Activated CD8-positive, alpha-beta memory T cell treated with anti-CD3 and anti-CD28 coated beads, Interleukin-2, amount 50 U/mL, for 24 hours (primary cell): Measurements from ENCODE around the gene IRF3.

ENCODE experiments used
- DNase-seq: peaks from one replicate; pipeline ENCODE4 v3.0.0-alpha.2; 2020; ENCODE audit errors: extremely low read depth

The IRF3 gene

DNA sequence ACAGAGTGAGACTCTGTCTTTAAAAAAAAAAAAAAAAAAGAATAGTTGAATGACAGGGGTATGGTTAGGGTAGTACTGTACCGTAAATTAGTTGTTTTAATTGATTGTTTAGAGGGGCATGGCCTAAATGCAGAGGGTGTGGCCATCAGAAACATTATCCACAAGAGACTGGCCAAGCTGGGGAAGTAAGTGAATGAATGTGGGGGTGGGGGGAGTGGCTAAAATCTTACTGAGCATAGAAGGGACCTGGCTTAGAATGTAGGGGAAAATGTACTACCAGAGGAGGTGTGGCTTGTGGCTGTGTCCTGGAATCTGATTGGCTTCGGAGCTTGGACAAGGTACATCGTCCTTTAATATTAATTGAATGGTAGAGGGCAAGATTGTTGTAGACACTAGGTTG, 3.9 kb upstream of the IRF3 start:
- no peak for DNase-seq

DNA sequence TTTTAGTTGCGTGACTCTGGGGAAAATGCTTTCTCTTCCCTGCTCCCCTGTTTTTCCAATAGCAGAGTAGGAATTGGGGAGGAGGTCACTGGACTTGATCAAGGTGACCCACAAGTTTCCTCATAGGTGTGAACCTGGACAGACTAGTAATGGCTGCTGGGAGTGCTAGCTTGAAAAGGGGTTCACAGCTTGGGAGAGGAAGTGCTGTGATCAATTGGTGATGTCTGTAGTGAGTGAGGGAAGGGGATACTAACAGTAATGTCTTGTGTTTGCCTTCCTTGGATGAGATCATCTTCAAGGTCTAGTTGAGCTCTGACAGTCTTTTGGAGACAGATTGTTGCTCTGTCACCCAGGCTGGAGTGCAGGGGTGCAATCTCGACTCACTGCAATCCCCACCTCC, 1.8 kb upstream of the IRF3 start:
- no peak for DNase-seq

DNA sequence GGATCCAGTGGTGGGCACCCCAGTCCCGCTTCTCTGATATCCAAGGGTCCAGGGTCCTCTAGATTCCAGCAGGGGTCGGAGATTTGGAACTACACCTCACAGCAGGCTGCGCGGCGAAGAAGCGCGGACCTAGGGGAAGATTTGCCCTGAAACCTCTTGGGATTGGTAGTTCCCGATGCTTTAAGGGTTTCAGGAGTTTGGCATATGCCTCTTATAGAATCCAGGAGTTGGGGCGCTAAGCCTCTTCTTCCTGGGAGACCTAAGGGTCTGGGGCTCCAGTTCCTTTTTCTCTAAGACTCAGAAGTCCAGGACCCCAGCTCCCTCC, 425 bp upstream of the IRF3 start:
- no peak for DNase-seq

DNA sequence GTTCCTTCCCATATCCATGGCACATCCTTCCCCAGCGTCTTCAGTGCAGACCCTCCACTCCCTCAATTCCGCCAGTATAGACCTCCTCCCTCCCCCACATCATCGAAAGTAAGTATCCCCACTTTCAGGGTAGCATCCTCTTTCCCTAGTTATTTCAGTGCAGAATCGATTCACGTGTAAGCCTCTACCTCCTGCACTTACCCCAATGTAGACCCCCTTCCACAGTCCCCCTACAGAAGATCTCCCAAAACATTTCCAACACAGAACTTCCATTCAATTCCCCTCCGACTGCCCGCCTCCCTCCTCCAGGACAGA, 664 bp downstream of the IRF3 start:
- no peak for DNase-seq

DNA sequence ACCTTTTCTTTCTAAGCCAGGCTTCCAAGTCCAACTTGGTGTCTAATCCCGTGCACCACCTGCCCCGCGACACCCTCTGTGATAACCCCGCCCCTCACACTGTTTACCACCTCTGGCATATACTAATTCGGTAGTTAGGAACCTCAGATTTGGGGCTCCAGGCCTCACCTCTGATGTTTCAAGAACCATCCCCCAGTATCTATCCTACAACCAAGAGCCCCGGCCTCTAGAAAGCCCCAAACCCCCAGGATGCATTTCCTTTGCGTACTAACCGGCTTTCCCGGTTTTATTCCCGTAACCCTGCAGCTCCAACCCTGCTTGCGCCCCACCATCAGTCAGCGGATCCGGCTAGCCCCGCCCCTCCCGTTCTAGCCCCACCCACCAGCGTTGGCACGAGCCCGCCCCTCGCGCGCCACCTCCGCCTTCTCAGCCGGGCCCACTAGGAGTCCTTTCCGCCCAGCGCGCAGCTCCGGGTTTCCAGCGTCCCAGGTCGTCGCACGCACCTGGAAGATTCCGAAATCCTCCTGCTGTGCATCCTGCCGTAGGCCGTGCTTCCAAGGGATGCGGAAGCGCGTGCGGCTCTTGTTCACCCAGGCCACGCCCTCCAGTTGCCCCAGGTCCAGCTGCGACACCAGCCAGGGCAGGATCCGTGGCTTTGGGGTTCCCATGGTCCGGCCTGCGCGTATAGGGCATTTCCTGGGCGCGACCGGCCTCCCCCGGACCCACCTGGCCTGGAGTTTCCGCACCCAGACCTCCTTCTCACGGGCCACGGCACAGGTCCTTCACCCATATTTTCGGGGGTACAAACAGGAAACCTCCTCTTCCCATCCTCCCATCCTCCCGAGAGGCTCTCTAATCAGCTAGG, 1.3 kb downstream of the IRF3 start:
- DNase-seq = peak; percentile 75

DNA sequence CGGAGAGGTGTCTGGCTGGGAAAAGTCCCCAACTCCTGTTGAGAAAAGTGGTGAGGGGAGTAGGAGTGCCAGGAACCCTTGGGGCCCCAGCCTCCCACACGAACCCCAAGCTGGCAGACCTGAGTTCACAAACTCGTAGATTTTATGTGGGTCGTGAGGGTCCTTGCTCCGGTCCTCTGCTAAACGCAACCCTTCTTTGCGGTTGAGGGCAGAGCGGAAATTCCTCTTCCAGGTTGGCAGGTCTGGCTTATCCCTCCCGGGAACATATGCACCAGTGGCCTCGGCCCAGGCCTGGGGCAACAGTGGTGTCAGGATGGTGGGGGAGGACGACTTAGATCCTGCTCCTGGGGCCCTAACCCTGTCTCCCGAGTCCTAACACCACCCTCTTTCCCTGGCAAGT, 2.4 kb downstream of the IRF3 start:
- DNase-seq = no peak

DNA sequence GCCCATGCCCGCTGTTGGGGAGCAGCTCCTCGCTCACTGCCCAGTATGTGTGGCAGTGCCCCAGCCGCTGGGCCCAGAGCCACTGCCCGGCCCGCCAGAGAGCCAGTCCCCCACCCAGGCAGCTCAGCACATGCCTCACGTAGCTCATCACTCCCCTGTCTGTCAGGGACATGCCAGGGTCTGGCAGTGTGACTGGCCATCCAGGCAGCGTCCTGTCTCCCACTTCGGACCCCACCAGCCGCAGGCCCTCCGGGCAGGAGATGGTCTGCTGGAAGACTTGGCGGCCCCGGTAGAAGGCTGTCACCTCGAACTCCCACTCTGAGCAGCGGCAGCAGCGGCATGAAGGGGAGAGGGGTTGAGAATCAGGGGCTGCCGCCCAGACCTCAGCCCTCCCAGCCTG, 3.6 kb downstream of the IRF3 start:
- no peak for DNase-seq

DNA sequence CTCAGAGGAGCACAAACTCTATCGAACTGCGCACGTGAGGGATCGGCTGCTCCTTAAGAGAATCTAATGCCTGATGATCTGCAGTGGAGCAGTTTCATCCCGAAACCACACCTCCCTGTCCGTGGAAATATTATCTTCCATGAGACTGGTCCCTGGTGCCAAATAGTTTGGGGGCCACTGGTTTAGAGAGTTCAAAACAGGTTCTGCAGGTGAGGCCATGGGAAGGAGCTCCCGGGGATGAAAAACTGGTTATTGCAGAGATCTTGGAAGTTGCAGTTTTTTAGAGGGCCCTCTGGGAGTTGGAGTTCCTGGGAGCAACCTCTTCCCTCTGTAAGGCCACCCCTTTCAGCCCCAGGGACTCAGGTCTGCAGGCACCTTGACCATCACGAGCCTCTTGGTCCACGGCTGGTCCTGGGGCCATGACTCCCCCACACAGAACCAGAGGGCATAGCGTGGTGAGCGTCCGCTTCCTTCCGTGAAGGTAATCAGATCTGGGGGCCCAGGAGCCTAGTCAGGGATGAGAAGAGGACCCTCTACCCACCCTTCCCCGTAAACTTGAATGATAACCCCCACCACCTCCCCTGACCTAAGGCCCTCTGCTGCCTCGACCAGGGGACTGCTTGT, 5.2 kb downstream of the IRF3 start:
- DNase-seq = no peak

DNA sequence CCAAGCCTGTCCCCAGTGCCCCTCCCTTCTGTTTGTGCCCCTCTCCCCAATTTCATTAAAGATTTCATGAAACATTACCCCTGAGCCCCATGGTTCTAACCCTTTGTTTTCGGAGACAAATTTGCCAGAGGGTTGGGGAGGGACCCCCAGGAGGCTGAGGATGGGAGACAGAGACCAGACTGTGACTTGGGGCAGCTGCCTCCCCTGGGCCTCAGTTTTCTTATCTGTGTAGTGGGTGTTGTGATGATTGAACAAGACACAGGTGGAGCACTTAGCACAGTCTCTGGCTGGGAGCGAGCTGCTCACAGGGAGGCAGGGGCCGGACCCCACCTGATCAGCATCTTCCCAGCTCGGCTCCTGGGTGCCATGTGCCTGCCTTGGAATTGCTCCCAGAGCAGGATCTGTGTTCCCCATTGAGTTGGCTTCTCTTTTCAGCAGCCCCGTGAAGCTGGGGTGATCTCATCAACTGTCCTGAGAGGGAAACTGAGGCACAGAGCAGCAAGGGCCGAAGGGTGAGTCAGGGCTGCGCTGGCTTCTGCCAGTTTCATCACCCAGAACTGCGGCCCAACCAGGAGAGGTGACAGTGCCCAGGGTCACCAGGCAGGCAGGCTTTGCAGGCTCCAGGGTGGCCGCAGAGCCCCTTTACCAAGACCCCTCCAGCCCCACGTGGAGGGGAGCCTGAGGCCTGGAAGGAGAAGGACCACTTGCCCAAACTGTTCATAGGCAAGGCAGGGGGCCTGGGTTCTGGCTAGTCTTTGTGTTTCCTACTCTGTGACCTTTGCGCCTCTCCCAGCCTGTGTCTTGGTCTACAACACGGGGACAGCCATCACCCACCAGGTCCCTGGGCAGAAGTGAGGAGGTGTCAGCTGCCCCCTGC, 6.9 kb downstream of the IRF3 start:
- DNase-seq = no peak

DNA sequence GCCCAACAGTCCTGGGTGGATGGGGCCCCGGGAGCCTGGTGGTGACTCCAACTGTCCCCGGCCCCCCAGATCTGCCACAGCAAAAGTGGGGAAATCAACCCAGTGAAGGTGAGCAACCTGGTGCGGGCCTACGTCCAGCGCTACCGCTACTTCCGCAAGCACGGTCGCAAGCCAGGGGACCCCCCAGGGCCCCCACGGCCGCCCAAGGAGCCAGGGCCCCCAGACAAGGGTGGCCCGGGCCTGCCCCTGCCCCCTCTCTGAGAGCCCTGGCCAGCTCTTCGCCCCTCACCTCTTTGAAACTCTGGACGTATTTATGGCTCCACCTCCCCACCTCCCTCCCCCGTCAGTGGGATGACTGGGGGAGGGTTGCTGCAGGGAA, 7.5 kb downstream of the IRF3 start:
- no peak for DNase-seq

DNA sequence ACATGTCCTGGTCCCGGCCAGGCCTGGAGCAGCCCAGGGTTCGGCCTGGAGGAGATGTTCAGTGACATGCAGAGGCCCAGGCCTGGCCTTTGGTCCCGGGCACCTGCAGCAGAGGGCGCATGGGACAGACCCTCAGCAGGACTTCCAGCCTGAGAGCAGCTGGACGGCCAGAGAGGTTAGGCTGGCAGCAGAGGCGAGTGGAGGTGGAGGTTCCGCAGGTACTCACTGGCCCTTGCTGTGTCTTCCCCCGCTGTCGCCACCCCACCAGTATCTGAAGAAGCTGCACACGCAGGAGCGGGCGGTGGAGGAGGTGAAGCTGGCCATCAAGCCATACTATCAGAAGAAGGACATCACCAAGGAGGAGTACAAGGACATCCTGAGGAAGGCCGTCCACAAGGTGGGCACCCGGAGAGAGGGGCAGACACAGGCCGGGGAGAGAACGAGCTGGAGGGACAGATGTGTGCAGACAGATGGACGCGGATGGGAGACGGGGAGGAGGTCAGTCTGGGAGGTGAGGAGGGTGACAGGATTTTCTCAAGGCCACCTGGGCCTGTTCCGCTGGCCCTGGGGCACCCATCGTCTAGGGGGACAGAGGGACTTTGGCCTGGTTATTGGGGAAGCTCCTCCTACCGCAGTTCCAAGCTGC, 8.0 kb downstream of the IRF3 start:
- no peak for DNase-seq

DNA sequence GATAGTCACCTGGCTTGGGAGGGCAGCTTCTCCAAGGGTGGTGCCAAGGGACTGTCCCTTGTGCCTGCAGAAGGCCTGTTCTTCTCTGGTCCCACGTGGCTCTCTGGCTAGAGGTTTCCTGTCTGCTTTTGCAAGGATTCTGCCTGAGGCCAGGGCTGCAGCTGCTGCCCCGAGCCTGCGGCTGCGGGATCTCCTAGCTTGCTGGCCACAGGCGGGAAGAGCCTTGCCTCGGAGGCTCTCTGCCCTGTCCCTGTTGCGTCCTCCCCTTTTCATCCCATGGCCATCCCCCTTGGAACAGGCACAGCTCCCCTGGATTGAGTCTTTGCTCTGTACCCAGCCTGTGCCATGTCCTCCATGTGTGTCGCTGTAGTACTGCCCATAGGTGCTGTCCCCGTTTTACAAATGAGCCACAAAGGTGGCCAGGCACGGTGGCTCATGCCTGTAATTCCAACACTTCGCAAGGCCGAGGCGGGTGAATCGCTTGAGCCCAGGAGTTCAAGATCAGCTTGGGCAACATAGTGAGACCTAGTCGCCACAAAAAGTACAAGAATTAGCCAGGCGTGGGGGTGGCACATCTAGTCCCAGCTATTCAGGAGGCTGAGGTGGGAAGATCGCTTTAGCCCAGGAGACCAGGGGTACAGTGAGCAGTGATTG, 9.1 kb downstream of the IRF3 start:
- DNase-seq = no peak

DNA sequence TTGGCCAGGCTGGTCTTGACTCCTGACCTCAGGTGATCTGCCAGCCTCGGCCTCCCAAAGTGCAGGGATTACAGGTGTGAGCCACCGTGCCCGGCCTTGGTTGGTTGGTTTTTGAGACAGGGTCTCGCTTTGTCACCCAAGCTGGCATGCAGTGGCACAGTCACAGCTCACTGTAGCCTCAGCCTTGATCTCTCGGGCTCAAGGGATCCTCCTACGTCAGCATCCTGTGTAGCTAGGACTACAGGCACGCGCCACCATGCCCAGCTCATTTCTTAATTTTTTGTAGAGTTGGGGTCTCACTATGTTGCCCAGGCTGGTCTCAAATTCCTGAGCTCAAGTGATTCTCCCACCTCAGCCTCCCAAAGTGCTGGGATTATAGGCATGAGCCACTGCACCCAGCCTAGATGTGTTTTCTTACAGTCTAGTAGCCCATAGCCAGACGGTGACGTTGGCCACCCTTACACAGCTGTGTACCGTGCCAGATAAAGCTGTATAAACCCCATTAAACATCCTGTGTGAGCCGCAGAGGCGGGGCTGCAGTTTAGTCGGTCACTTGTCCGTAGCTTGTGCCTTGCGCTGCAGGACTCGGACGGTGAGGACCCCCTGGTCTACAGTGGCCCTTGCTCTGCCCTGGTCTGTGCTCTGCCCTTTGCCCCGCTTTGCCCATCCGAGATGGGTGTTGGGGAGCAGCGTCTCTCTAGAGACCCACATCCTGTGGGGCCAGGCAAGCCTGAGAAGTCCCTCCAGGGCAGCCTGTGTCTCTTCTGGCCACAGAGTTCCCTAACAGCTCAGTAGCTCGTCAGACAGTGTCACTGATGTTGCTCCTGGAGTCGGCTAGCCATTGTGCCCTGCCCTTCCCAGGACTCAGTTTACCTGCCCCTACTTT, 9.8 kb downstream of the IRF3 start:
- no peak for DNase-seq

DNA sequence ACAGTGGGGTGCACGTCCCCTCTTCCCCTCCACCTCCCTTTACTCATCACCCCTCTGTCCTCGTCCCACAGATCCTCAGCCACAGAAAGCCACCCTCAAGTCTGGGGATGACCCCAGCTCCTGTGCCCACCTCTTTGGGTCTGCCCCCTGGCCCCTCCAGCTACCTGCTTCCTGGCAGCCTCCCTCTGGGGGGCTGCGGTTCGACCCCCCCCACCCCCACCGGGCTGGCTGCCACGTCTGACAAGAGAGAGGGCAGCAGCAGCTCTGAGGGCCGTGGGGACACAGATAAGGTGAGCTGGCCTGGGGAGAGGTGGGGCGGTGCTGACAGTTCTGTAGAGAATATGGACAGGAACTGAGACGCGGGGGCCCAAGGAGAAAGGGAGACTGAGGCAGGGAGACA, 11.1 kb downstream of the IRF3 start:
- DNase-seq = no peak

DNA sequence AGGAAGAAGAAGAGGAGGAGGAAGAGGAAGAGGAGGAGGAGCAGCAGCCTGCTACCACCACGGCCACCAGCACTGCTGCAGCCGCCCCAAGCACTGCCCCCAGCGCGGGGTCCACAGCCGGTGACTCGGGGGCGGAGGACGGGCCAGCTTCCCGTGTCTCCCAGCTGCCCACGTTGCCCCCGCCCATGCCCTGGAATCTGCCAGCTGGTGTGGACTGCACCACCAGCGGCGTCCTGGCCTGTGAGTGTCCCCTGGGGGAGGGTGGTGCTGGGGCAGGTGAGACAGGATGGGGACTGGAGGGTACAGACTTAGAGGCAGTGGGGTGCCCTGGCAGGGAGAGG, 12.2 kb downstream of the IRF3 start:
- no peak for DNase-seq

DNA sequence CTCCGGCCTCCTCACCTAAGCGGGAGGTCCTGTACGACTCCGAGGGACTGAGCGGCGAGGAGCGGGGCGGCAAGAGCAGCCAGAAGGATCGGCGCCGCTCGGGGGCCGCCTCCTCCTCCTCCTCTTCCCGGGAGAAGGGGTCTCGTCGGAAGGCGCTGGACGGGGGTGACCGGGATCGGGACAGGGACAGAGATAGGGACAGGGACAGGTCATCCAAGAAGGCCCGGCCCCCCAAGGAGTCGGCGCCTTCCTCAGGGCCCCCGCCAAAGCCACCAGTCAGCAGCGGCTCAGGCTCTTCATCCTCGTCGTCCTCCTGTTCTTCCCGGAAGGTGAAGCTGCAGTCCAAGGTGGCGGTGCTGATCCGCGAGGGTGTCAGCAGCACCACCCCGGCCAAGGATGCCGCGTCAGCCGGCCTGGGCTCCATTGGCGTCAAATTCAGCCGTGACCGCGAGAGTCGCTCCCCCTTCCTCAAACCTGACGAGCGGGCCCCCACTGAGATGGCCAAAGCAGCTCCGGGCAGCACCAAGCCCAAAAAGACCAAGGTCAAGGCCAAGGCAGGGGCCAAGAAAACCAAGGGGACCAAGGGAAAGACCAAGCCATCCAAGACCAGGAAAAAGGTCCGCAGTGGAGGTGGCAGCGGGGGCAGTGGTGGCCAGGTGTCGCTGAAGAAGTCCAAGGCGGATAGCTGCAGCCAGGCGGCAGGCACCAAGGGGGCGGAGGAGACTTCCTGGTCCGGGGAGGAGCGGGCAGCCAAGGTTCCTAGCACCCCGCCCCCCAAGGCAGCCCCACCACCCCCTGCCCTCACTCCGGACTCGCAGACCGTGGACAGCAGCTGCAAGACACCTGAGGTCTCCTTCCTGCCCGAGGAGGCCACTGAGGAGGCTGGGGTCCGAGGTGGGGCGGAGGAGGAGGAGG, 12.8 kb downstream of the IRF3 start:
- DNase-seq = no peak

DNA sequence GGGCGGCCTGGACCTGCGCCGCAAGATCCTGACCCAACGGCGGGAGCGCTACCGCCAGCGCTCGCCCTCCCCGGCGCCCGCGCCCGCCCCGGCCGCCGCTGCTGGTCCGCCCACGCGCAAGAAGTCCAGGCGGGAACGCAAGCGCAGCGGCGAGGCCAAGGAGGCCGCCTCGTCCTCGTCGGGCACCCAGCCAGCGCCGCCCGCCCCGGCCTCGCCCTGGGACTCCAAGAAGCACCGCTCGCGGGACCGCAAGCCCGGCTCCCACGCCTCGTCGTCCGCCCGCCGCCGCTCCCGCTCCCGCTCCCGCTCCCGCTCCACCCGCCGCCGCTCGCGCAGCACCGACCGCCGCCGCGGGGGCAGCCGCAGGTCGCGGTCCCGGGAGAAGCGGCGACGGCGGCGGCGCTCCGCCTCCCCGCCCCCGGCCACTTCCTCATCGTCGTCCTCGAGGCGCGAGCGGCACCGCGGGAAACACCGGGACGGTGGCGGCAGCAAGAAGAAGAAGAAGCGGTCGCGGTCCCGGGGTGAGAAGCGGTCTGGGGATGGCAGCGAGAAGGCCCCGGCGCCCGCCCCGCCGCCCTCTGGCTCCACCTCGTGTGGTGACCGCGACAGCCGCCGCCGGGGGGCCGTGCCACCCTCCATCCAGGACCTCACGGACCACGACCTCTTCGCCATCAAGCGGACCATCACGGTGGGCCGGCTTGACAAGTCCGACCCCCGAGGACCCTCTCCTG, 13.7 kb downstream of the IRF3 start:
- DNase-seq = no peak

DNA sequence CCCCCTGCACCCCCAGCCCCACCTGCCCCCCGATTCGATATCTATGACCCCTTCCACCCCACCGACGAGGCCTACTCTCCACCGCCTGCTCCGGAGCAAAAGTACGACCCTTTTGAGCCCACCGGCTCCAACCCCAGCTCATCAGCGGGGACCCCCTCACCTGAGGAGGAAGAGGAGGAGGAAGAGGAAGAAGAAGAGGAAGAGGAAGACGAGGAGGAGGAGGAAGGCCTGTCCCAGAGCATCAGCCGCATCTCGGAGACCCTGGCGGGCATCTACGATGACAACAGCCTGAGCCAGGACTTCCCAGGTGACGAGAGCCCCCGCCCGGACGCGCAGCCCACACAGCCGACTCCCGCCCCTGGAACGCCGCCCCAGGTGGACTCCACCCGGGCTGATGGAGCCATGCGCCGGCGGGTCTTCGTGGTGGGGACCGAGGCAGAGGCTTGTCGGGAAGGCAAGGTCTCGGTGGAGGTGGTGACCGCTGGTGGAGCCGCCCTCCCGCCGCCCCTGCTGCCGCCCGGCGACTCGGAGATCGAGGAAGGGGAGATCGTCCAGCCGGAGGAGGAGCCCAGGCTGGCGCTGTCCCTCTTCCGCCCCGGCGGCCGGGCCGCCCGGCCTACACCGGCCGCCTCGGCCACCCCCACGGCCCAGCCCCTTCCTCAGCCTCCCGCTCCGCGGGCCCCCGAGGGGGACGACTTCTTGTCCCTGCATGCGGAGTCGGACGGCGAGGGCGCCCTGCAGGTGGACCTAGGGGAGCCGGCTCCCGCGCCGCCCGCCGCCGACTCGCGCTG, 14.4 kb downstream of the IRF3 start:
- no peak for DNase-seq

DNA sequence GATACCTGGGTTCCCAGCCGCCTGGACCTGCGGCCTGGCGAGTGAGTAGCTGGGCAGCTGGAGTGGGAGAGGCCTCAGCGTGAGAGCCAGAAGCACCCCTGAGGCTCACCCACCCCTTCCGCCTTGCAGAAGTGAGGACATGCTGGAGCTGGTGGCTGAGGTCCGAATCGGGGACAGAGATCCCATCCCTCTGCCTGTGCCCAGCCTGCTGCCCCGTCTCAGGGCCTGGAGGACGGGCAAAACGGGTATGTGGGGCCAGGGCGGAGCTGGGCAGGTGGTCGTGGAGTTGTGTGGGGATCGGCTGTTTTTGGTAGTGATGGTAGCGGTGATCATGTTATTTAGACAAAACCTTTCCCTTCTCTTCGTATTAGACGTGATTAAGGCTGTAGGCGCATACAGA, 19.1 kb downstream of the IRF3 start:
- DNase-seq = no peak
